Measurements from ENCODE around the gene TFDP2.

DNA sequence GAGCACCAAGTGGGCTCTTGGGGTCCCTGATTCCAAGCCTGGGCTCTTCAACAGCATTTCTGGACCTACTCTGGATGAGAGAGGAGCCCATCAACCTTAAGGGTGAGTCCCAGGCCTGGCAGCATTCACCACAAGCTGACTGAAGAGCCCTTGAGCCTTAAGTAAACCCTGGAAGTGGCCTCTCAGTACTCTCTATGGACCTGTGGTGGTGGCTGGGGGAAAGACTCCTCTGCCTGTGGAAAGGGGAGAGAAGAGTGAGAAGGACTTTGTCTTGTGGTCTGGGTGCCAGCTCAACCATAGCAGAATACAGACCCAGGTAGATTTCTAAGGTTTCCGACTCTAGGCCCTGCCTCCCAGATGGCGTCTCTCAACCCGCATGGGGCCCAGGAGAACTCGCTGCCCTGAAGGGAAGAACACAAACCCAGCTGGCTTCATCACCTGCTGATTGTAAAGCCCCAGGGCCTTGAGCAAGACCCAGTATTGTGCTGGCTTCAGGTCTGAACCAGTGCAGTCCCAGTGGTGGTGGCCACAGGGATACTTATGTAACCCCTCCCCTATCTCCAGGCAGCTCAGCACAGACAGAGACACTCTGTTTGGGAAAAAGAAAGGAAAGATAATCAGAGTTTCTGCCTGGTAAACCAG lies 71.4 kb downstream of the TFDP2 start:
- TF ChIP-seq CTCF (IDR thresholded peaks at IDR 0.05) (no peak), POLR2A (IDR thresholded peaks at IDR 0.05; ENCODE audit: low read depth) (no peak), POLR2AphosphoS5 (IDR thresholded peaks at IDR 0.05) (no peak)

All from esophagus muscularis mucosa (tissue), 3 donors.